Mesendoderm (in vitro differentiated cells): ENCODE results near the gene MARK3.

Experiments
- DNase-seq: peaks from one replicate; pipeline ENCODE4 v3.0.0; 2013
- H2AK5ac ChIP-seq: 2 replicates; pipeline ENCODE4 v1.6.1; 2013; ENCODE audit warnings: low read length, inconsistent platforms
- H2BK120ac ChIP-seq: 2 replicates; pipeline ENCODE4 v1.6.1; 2013; ENCODE audit warnings: low read depth, mild to moderate bottlenecking, low read length, moderate library complexity, mixed read lengths
- H2BK15ac ChIP-seq: replicated peaks from 2 replicates; pipeline ENCODE4 v1.6.1; 2013; ENCODE audit warnings: low read depth, mild to moderate bottlenecking, moderate library complexity
- H2BK5ac ChIP-seq: 2 replicates; pipeline ENCODE4 v1.6.1; 2013; ENCODE audit warnings: low read length, inconsistent platforms
- H3K18ac ChIP-seq: 2 replicates; pipeline ENCODE4 v1.6.1; 2013; ENCODE audit warnings: mild to moderate bottlenecking, low read length, mixed read lengths
- H3K23ac ChIP-seq: one replicate; pipeline ENCODE4 v1.6.1; 2013; ENCODE audit warnings: low read length
- H3K27ac ChIP-seq: 2 replicates; pipeline ENCODE4 v1.5.1; 2013; ENCODE audit warnings: low read depth, mild to moderate bottlenecking, inconsistent platforms, low read length, moderate library complexity
- H3K27me3 ChIP-seq: 2 replicates; pipeline ENCODE4 v1.6.1; 2013; ENCODE audit warnings: low read length, control low read depth, mild to moderate bottlenecking, inconsistent platforms; ENCODE audit not compliant: insufficient read depth, poor library complexity
- H3K36me3 ChIP-seq: 2 replicates; pipeline ENCODE4 v1.6.1; 2013; ENCODE audit warnings: low read length, inconsistent platforms; ENCODE audit not compliant: control insufficient read depth, insufficient read depth
- H3K4ac ChIP-seq: one replicate; pipeline ENCODE4 v1.6.1; 2013; ENCODE audit warnings: low read depth, mild to moderate bottlenecking, low read length, moderate library complexity
- H3K4me1 ChIP-seq: 2 replicates; pipeline ENCODE4 v1.6.1; 2013; ENCODE audit warnings: low read depth, low read length, inconsistent platforms; ENCODE audit not compliant: control insufficient read depth
- H3K4me2 ChIP-seq: 2 replicates; pipeline ENCODE4 v1.6.1; 2013; ENCODE audit warnings: low read length
- H3K4me3 ChIP-seq: 2 replicates; pipeline ENCODE4 v1.5.1; 2013; ENCODE audit warnings: mild to moderate bottlenecking, low read length
- H3K56ac ChIP-seq: one replicate; pipeline ENCODE4 v1.6.1; 2013; ENCODE audit warnings: low read length
- H3K79me1 ChIP-seq: 2 replicates; pipeline ENCODE4 v1.6.1; 2013; ENCODE audit warnings: low read length, inconsistent platforms
- H3K79me2 ChIP-seq: 2 replicates; pipeline ENCODE4 v1.6.1; 2013; ENCODE audit warnings: mild to moderate bottlenecking, low read length; ENCODE audit not compliant: control insufficient read depth, insufficient read depth
- H3K9ac ChIP-seq: 2 replicates; pipeline ENCODE4 v1.6.1; 2013; ENCODE audit warnings: low read length, inconsistent platforms
- H4K5ac ChIP-seq: one replicate; pipeline ENCODE4 v1.6.1; 2013; ENCODE audit warnings: low read length
- H4K8ac ChIP-seq: one replicate; pipeline ENCODE4 v1.6.1; 2013; ENCODE audit warnings: low read depth, mild to moderate bottlenecking, control low read depth, low read length, moderate library complexity
- WGBS: extraction: QIAGEN DNeasy Blood & Tissue Kit; methylation state at CpG from one replicate; pipeline ENCODE4 v1.1.7; 2013; ENCODE audit warnings: low lambda C conversion rate, missing lambda C conversion rate; ENCODE audit not compliant: insufficient coverage; ENCODE audit errors: extremely low coverage; 5-methylcytosine and 5-hydroxymethylcytosine counted together

Gene MARK3

GRCh38 chr14:103360548-103360947 is 24.7 kb upstream of the MARK3 start:
- H3K79me2 ChIP-seq: no peaks in the 10 kb centered on the region
- H3K36me3 ChIP-seq: no peaks in the 10 kb centered on the region
- H3K4me1 ChIP-seq: no peaks in the 10 kb centered on the region
- no peak overlapping the region for H2BK120ac ChIP-seq
- no peak overlapping the region for H3K4me2 ChIP-seq
- H3K27me3 ChIP-seq: no peaks in the 10 kb centered on the region
- H3K79me1 ChIP-seq: no peaks in the 10 kb centered on the region
- H3K4me3 ChIP-seq: no peak overlapping the region
- no peak overlapping the region for H3K9ac ChIP-seq
- no peak overlapping the region for H2BK5ac ChIP-seq
- H2BK15ac ChIP-seq: no peak overlapping the region
- H2AK5ac ChIP-seq: no peak overlapping the region
- H3K18ac ChIP-seq: no peak overlapping the region
- no peak overlapping the region for H3K27ac ChIP-seq
- no peak overlapping the region for H3K4ac ChIP-seq
- WGBS: no CpG with 5 or more reads among the region's 7 CpGs
- H4K5ac ChIP-seq: no peak overlapping the region
- no peak for DNase-seq
- H4K8ac ChIP-seq: no peak overlapping the region
- H3K23ac ChIP-seq: no peak overlapping the region
- no peak overlapping the region for H3K56ac ChIP-seq

GRCh38 chr14:103361867-103362266 is 23.3 kb upstream of the MARK3 start:
- Histone ChIP-seq H3K4me1 (no peaks in the 10 kb centered on the region), H3K79me1 (no peaks in the 10 kb centered on the region), H3K79me2 (no peaks in the 10 kb centered on the region), H3K23ac (no peak overlapping the region), H3K56ac (no peak overlapping the region), H4K5ac (no peak overlapping the region), H3K4ac (no peak overlapping the region), H3K18ac (no peak overlapping the region), H2AK5ac (no peak overlapping the region), H3K36me3 (no peaks in the 10 kb centered on the region), H3K9ac (no peak overlapping the region), H4K8ac (no peak overlapping the region), H3K4me3 (no peak overlapping the region), H2BK120ac (no peak overlapping the region), H3K4me2 (no peak overlapping the region), H2BK15ac (no peak overlapping the region), H3K27me3 (no peaks in the 10 kb centered on the region), H2BK5ac (no peak overlapping the region), H3K27ac (no peak overlapping the region)
- DNase-seq: no peak
- WGBS: no CpG with 5 or more reads among the region's 5 CpGs

GRCh38 chr14:103362780-103363179 is 22.4 kb upstream of the MARK3 start:
- Histone ChIP-seq H2BK5ac (no peak overlapping the region), H2AK5ac (no peak overlapping the region), H3K56ac (no peak overlapping the region), H4K8ac (no peak overlapping the region), H3K4ac (no peak overlapping the region), H3K4me2 (no peak overlapping the region), H3K4me1 (no peaks in the 10 kb centered on the region), H4K5ac (no peak overlapping the region), H3K23ac (no peak overlapping the region), H3K27me3 (no peaks in the 10 kb centered on the region), H3K18ac (no peak overlapping the region), H2BK120ac (no peak overlapping the region), H3K79me1 (no peaks in the 10 kb centered on the region), H3K79me2 (no peaks in the 10 kb centered on the region), H3K27ac (no peak overlapping the region), H3K4me3 (no peak overlapping the region), H2BK15ac (no peak overlapping the region), H3K36me3 (no peaks in the 10 kb centered on the region), H3K9ac (no peak overlapping the region)
- DNase-seq: no peak
- no CpG with 5 or more reads among the region's 1 CpG for WGBS

GRCh38 chr14:103366741-103367140 is 18.5 kb upstream of the MARK3 start:
- H3K79me2 ChIP-seq: no peaks in the 10 kb centered on the region
- no peak overlapping the region for H3K4me3 ChIP-seq
- no peak overlapping the region for H3K56ac ChIP-seq
- no peak overlapping the region for H2BK120ac ChIP-seq
- no peak overlapping the region for H3K27ac ChIP-seq
- H3K18ac ChIP-seq: no peak overlapping the region
- H3K27me3 ChIP-seq: no peaks in the 10 kb centered on the region
- H3K4me1 ChIP-seq: no peaks in the 10 kb centered on the region
- H3K4me2 ChIP-seq: no peak overlapping the region
- no CpG with 5 or more reads among the region's 6 CpGs for WGBS
- H4K8ac ChIP-seq: no peak overlapping the region
- H2BK5ac ChIP-seq: no peak overlapping the region
- H2BK15ac ChIP-seq: no peak overlapping the region
- no peaks in the 10 kb centered on the region for H3K36me3 ChIP-seq
- no peak overlapping the region for H2AK5ac ChIP-seq
- no peaks in the 10 kb centered on the region for H3K79me1 ChIP-seq
- H3K4ac ChIP-seq: no peak overlapping the region
- no peak overlapping the region for H4K5ac ChIP-seq
- no peak overlapping the region for H3K9ac ChIP-seq
- no peak for DNase-seq
- no peak overlapping the region for H3K23ac ChIP-seq

- Histone ChIP-seq H3K79me2 (no peaks in the 10 kb centered on the region), H2BK5ac (no peak overlapping the region), H3K56ac (no peak overlapping the region), H2BK15ac (no peak overlapping the region), H3K23ac (no peak overlapping the region), H3K4me3 (no peak overlapping the region), H3K4me1 (no peaks in the 10 kb centered on the region), H4K5ac (no peak overlapping the region), H3K4me2 (no peak overlapping the region), H4K8ac (no peak overlapping the region), H2BK120ac (no peak overlapping the region), H3K36me3 (no peaks in the 10 kb centered on the region), H3K27me3 (no peaks in the 10 kb centered on the region), H2AK5ac (no peak overlapping the region), H3K79me1 (no peaks in the 10 kb centered on the region), H3K9ac (no peak overlapping the region), H3K4ac (no peak overlapping the region), H3K18ac (no peak overlapping the region), H3K27ac (no peak overlapping the region)
- WGBS: no CpG with 5 or more reads among the region's 4 CpGs
- no peak for DNase-seq
Measured at GRCh38 chr14:103367995-103368394, 17.2 kb upstream of the MARK3 start.

GRCh38 chr14:103370087-103370486 is 15.1 kb upstream of the MARK3 start:
- H3K27me3 ChIP-seq: no peaks in the 10 kb centered on the region
- no peaks in the 10 kb centered on the region for H3K4me1 ChIP-seq

More at GRCh38 chr14:103370087-103370486, 15.1 kb upstream of the MARK3 start:
- Histone ChIP-seq H2AK5ac (no peak overlapping the region), H3K79me1 (no peaks in the 10 kb centered on the region), H2BK15ac (no peak overlapping the region), H3K4ac (no peak overlapping the region), H3K4me3 (no peak overlapping the region), H3K27ac (no peak overlapping the region), H4K5ac (no peak overlapping the region), H3K9ac (no peak overlapping the region), H3K56ac (no peak overlapping the region), H3K36me3 (no peaks in the 10 kb centered on the region), H3K79me2 (no peaks in the 10 kb centered on the region), H2BK120ac (no peak overlapping the region), H3K18ac (no peak overlapping the region), H4K8ac (no peak overlapping the region), H3K4me2 (no peak overlapping the region), H2BK5ac (no peak overlapping the region), H3K23ac (no peak overlapping the region)
- no CpG with 5 or more reads among the region's 3 CpGs for WGBS
- DNase-seq: no peak
